ENCODE measurements around the gene ZNF844.

- TF ChIP-seq EZH2 (IDR thresholded peaks at IDR 0.05; ENCODE audit: insufficient read depth, poor library complexity, severe bottlenecking) (no peak), EZH2phosphoT487 (IDR thresholded peaks at IDR 0.05; ENCODE audit: insufficient read depth, low read depth) (no peak)
Observed at GRCh38 chr19:12117201-12117970, 52.9 kb downstream of the ZNF844 start.

Data from GM23248 (cell line).